Ectodermal cell (in vitro differentiated cells): ENCODE results near the gene HORMAD2.

Experiments
- H3K27ac ChIP-seq: 2 replicates; pipeline ENCODE4 v1.7.0; 2013; ENCODE audit warnings: mild to moderate bottlenecking, low read depth, low read length; ENCODE audit not compliant: insufficient read depth, poor library complexity, severe bottlenecking
- H3K27me3 ChIP-seq: 2 replicates; pipeline ENCODE4 v1.7.0; 2013; ENCODE audit warnings: mild to moderate bottlenecking, low read length; ENCODE audit not compliant: insufficient read depth, control insufficient read depth, poor library complexity, severe bottlenecking
- H3K36me3 ChIP-seq: one replicate; pipeline ENCODE4 v1.7.0; 2013; ENCODE audit warnings: low read length; ENCODE audit not compliant: control insufficient read depth, insufficient read depth
- H3K4me1 ChIP-seq: one replicate; pipeline ENCODE4 v1.7.0; 2013; ENCODE audit warnings: low read length; ENCODE audit not compliant: control insufficient read depth, insufficient read depth
- H3K4me3 ChIP-seq: 2 replicates; pipeline ENCODE4 v1.7.0; 2013; ENCODE audit warnings: low read depth, low read length, control low read depth; ENCODE audit not compliant: insufficient read depth
- H3K9me3 ChIP-seq: 2 replicates; pipeline ENCODE4 v1.7.0; 2013; ENCODE audit warnings: mild to moderate bottlenecking, low read length, moderate library complexity; ENCODE audit not compliant: control insufficient read depth
- WGBS, 2 experiments: methylation state at CpG; one replicate each; pipeline ENCODE4 v1.1.7; 2013; ENCODE audit warnings: missing lambda C conversion rate in 2 of 2; 5-methylcytosine and 5-hydroxymethylcytosine counted together

HORMAD2 gene

GRCh38 chr22:30205281-30206115, 125.2 kb downstream of the HORMAD2 start:
- no peaks in the 10 kb centered on the region for H3K27me3 ChIP-seq
- peaks cover 11% of the 10 kb centered on the region for H3K4me1 ChIP-seq
- WGBS, 2 experiments = 89 to 90% methylated on average over 25 of the region's 25 CpGs
- no peak overlapping the region for H3K27ac ChIP-seq
- no peaks in the 10 kb centered on the region for H3K36me3 ChIP-seq
- H3K4me3 ChIP-seq = no peak overlapping the region
- H3K9me3 ChIP-seq = no peaks in the 10 kb centered on the region

GRCh38 chr22:30206944-30207343, 126.7 kb downstream of the HORMAD2 start:
- Histone ChIP-seq H3K36me3 (no peaks in the 10 kb centered on the region), H3K4me3 (no peak overlapping the region), H3K27me3 (no peaks in the 10 kb centered on the region), H3K9me3 (no peaks in the 10 kb centered on the region), H3K27ac (peak overlapping the region; percentile 46), H3K4me1 (peaks cover 13% of the 10 kb centered on the region)
- 44 to 45% methylated on average over 16 of the region's 16 CpGs for WGBS, 2 experiments

- H3K9me3 ChIP-seq = no peaks in the 10 kb centered on the region
- H3K4me3 ChIP-seq = no peak overlapping the region
- WGBS, 2 experiments = 81 to 83% methylated on average over 26 of the region's 26 CpGs
- H3K27me3 ChIP-seq = no peaks in the 10 kb centered on the region
- H3K4me1 ChIP-seq = peaks cover 13% of the 10 kb centered on the region
- H3K27ac ChIP-seq = no peak overlapping the region
- H3K36me3 ChIP-seq = no peaks in the 10 kb centered on the region
These were observed 128.7 kb downstream of the HORMAD2 start for GRCh38 chr22:30208631-30209603.

GRCh38 chr22:30209642-30210041, 129.4 kb downstream of the HORMAD2 start:
- no peak overlapping the region for H3K4me3 ChIP-seq
- no peak overlapping the region for H3K27ac ChIP-seq
- no peaks in the 10 kb centered on the region for H3K36me3 ChIP-seq
- 91 to 94% methylated on average over 6 of the region's 6 CpGs for WGBS, 2 experiments
- H3K27me3 ChIP-seq = no peaks in the 10 kb centered on the region
- peaks cover 13% of the 10 kb centered on the region for H3K4me1 ChIP-seq
- H3K9me3 ChIP-seq = no peaks in the 10 kb centered on the region

- Histone ChIP-seq H3K27ac (no peak overlapping the region), H3K27me3 (no peaks in the 10 kb centered on the region), H3K36me3 (no peaks in the 10 kb centered on the region), H3K9me3 (no peaks in the 10 kb centered on the region), H3K4me1 (peaks cover 13% of the 10 kb centered on the region), H3K4me3 (no peak overlapping the region)
- 77 to 83% methylated on average over 19 of the region's 19 CpGs for WGBS, 2 experiments
These were observed 130.1 kb downstream of the HORMAD2 start for GRCh38 chr22:30210235-30210909.

GRCh38 chr22:30211124-30211820, 131.0 kb downstream of the HORMAD2 start:
- no peaks in the 10 kb centered on the region for H3K9me3 ChIP-seq
- H3K4me1 ChIP-seq = peaks cover 13% of the 10 kb centered on the region
- no peaks in the 10 kb centered on the region for H3K27me3 ChIP-seq
- no peaks in the 10 kb centered on the region for H3K36me3 ChIP-seq
- no peak overlapping the region for H3K27ac ChIP-seq
- 91 to 94% methylated on average over 15 to 17 of the region's 18 CpGs for WGBS, 2 experiments
- H3K4me3 ChIP-seq = no peak overlapping the region

GRCh38 chr22:30212363-30212995, 132.2 kb downstream of the HORMAD2 start:
- no peaks in the 10 kb centered on the region for H3K27me3 ChIP-seq
- H3K36me3 ChIP-seq = no peaks in the 10 kb centered on the region
- H3K4me3 ChIP-seq = no peak overlapping the region
- WGBS, 2 experiments = 78 to 81% methylated on average over 5 of the region's 5 CpGs
- H3K27ac ChIP-seq = no peak overlapping the region
- H3K9me3 ChIP-seq = no peaks in the 10 kb centered on the region
- peaks cover 13% of the 10 kb centered on the region for H3K4me1 ChIP-seq

GRCh38 chr22:30212996-30213441, 132.8 kb downstream of the HORMAD2 start:
- Histone ChIP-seq H3K4me3 (no peak overlapping the region), H3K36me3 (no peaks in the 10 kb centered on the region), H3K4me1 (peaks cover 16% of the 10 kb centered on the region), H3K9me3 (no peaks in the 10 kb centered on the region), H3K27me3 (no peaks in the 10 kb centered on the region), H3K27ac (no peak overlapping the region)
- 91 to 96% methylated on average over 8 of the region's 8 CpGs for WGBS, 2 experiments

- Histone ChIP-seq H3K27me3 (no peaks in the 10 kb centered on the region), H3K4me3 (no peak overlapping the region), H3K4me1 (peaks cover 8% of the 10 kb centered on the region), H3K9me3 (no peaks in the 10 kb centered on the region), H3K36me3 (no peaks in the 10 kb centered on the region), H3K27ac (no peak overlapping the region)
- 69% methylated on average over 12 of the region's 12 CpGs for WGBS, 2 experiments
These were observed 134.6 kb downstream of the HORMAD2 start for GRCh38 chr22:30214703-30215407.
